ENCODE data around the gene DBN1.
A peak's percentile ranks its signal among the peaks of the same experiment; 100 is the strongest.

The DBN1 gene

GRCh38 chr5:177472460-177473442, 683 bp downstream of the DBN1 start:
- DNase-seq: peak; percentile 36

- no peak for DNase-seq
Observed at GRCh38 chr5:177471610-177472356, 1.7 kb downstream of the DBN1 start.

GRCh38 chr5:177470759-177471536, 2.5 kb downstream of the DBN1 start:
- no peak for DNase-seq

DNA sequence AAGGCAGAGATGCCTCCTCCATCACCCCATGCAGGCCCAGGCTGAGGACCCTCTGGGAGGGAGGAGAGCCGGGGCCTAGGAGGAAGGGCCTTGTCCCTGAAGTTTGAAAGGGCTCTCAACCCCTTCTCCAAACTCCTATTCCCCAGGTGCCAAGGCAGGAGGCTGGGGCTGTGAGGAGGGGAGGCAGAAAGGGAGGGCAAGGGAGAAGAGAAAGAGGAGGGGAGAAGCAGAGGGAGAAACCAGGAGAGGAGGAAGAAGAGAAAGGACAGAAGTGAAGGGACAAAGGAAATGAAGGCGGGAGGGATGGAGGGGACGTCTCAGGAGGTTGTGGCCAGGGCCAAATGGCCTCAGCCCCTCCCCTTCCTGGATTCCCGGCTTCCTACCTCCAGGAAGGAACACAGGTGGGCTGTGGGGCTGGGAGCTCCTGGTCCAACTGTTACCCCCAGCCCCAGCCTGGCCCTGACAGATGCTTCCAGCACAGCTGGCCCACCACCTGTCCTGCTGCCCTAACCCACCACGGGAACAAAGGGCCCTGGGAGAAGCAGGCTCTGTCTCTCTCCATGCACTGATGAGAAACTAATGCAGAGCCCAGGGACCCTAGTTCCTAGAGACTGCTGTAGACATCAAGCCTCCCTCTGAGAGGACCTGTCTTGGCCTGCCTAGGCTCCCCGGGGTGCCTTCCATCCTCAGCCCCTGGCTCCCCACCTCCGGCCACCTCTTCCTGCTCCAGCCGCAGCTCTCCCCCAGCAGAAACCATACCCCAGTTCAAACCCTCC, 3.5 kb downstream of the DBN1 start:
- DNase-seq: no peak

- no peak for DNase-seq
Observed at GRCh38 chr5:177468685-177469628, 4.5 kb downstream of the DBN1 start.

- DNase-seq: no peak
Observed at GRCh38 chr5:177468329-177468684, 5.1 kb downstream of the DBN1 start.

DNA sequence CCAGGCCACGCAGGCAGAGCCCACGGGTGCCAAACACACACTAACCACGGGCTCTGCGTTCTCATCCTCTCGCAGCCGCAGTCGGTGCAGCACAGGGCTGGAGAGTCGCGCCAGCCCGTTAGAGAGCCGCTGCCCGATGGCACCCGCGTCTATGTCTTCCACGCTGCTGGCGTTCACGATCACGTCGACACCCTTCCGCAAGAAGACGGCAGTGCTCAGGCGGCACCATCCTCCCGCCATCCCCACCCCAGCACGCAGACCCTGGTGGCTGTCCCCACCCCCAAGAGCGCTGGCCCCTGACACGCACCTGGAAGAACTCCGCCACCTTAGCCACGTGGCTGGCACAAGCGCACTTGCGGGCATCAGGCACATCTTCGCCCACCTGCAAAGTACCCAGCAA, 6.0 kb downstream of the DBN1 start:
- DNase-seq: no peak

- DNase-seq: no peak
Observed at GRCh38 chr5:177466861-177467260, 6.6 kb downstream of the DBN1 start.

DNA sequence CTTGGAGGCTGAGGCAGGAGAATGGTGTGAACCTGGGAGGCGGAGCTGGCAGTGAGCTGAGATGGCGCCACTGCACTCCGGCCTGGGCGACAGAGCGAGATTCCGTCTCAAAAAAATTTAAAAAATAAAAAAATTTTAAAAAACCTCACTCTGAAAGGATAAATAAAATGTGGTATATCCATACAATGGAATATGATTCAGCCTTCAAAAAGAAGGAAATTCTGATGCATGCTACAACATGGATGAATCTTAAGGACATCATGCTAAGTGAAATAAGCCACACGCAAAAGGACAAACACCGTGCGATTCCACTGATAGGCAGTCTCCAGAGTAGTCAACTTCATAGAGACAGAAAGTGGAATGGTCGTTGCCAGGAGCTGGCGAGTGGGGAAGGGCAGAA, 8.4 kb downstream of the DBN1 start:
- DNase-seq: no peak

DNA sequence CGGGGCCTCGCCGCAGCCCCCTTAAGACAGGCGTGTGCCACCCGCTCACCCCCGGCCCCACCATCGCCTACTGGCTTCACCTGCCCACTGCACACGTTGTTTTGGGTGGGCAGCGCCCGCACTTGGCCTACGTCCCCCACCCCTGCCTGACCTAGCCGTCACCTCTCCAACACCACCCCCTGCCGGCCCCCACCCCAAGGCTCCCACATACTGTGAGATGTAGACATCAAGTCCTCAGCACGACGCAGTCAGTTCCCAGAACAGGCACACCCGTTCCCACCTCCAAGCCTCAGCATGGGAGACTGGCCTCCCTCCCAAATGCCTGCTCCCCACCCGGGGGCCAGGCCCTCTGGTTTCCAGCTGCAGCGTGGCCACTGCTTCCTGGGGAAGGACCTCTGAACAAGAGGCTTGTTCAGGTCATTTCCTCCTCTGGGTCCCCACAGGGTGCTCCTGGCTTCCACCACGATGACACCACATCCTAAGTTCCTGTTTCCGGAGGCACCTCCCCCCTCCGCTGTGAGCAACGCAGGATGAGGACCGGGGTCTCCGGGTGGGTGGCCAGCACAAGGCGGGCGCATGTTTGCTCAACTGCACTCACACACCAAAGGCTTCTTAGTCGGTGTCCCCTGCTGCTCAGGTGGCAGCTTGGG, 11.3 kb downstream of the DBN1 start:
- no peak for DNase-seq

GRCh38 chr5:177459819-177460628, 13.4 kb downstream of the DBN1 start:
- no peak for DNase-seq

- DNase-seq: no peak
Observed at GRCh38 chr5:177459357-177459756, 14.1 kb downstream of the DBN1 start.

DNA sequence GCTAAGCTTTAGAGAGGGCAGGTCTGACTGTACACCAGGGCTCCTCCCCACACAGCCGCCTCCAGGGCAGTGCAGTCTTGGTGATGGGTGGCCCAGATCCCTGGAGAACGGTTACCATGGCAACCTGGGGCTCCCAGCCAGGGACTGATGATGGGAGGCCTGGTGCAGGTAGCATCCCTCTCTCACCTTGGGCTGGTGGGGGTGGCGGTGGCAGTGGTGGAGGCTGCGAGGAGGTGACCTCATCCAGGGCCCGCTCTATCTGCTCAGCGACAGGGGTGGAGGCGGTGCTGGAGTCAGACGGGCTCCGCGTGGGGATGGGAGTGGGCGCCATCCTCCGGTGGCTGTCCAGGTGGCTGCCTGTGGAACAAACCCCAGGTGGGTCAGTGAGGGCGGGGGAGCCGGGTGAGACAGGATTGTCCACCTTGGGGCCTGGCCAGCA, 14.5 kb downstream of the DBN1 start:
- no peak for DNase-seq

GRCh38 chr5:177457852-177458681, 15.4 kb downstream of the DBN1 start:
- DNase-seq: no peak

GRCh38 chr5:177456976-177457851, 16.2 kb downstream of the DBN1 start:
- peak; percentile 97 for DNase-seq

DNA sequence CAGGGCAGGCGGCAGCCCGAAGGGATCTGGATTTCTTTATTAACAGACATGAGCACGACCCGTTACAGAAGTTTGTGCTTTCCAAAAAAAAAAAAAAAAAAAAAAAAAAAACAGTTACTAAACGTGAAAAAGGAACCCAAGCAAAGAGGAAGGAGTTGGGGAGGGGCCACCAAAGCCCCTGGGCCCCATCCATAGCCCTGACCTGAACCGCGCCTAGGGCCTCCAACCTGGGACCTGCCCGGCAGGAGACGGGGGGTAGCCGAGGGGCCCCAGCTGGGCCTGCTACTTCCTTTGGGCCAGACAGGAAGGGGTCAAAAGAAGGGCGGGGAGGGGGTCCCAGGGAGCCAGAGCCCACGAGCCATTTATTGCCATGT, 16.9 kb downstream of the DBN1 start:
- DNase-seq: no peak

DNA sequence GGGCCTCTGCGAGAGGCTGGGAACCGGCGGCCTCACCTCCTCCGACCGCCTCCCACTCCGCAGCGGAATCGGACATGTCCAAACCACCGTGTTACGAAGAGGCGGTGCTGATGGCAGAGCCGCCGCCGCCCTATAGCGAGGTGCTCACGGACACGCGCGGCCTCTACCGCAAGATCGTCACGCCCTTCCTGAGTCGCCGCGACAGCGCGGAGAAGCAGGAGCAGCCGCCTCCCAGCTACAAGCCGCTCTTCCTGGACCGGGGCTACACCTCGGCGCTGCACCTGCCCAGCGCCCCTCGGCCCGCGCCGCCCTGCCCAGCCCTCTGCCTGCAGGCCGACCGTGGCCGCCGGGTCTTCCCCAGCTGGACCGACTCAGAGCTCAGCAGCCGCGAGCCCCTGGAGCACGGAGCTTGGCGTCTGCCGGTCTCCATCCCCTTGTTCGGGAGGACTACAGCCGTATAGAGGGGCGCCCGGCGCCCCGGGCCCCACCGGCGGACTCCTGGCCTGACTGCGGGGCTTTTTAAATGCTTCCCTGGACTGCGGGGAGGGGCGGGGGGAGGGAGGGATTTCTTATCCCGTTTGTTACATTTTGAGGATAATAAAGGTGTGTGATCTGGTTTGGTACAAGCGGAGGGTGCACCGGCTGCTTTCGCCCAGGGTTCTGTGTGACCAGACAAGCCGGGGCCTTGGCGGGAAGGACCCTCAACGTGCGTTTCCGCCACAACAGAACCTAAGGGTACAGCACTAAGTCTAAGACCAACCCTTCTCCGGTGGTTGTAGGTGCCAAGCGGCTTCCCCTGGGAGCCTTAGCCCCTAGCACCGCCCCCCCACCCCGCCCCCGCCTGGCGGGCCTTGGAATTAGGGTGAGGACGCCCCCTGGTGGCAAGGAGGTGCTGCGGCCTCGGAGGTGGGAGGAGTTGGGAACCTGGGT, 17.5 kb downstream of the DBN1 start:
- DNase-seq: peak; percentile 92

Measured in NCI-H1048 (cell line).